ENCODE measurements around the gene AFAP1.

The AFAP1 gene

GRCh38 chr4:7894677-7895181, 44.9 kb downstream of the AFAP1 start:
- no peak for DNase-seq (ENCODE audit: low read depth in 2 of 2, low spot score in 1 of 2)

GRCh38 chr4:7894098-7894676, 45.5 kb downstream of the AFAP1 start:
- no peak for DNase-seq (ENCODE audit: low read depth in 2 of 2, low spot score in 1 of 2)

- no peak for DNase-seq (ENCODE audit: low read depth in 2 of 2, low spot score in 1 of 2)
Measured at GRCh38 chr4:7893539-7893938, 46.1 kb downstream of the AFAP1 start.

- DNase-seq (ENCODE audit: low read depth in 2 of 2, low spot score in 1 of 2): no peak
Measured at GRCh38 chr4:7892212-7893019, 47.2 kb downstream of the AFAP1 start.

- DNase-seq (ENCODE audit: low read depth in 2 of 2, low spot score in 1 of 2): no peak
Measured at GRCh38 chr4:7890635-7891393, 48.8 kb downstream of the AFAP1 start.

GRCh38 chr4:7887436-7887835, 52.2 kb downstream of the AFAP1 start:
- DNase-seq (ENCODE audit: low read depth in 2 of 2, low spot score in 1 of 2): no peak

- DNase-seq (ENCODE audit: low read depth in 2 of 2, low spot score in 1 of 2): no peak
Measured at GRCh38 chr4:7886007-7886973, 53.4 kb downstream of the AFAP1 start.

- DNase-seq (ENCODE audit: low read depth in 2 of 2, low spot score in 1 of 2): no peak
Measured at GRCh38 chr4:7885216-7886006, 54.2 kb downstream of the AFAP1 start.

- no peak for DNase-seq (ENCODE audit: low read depth in 2 of 2, low spot score in 1 of 2)
Measured at GRCh38 chr4:7880683-7881082, 59.0 kb downstream of the AFAP1 start.

GRCh38 chr4:7879127-7879526, 60.5 kb downstream of the AFAP1 start:
- DNase-seq (ENCODE audit: low read depth in 2 of 2, low spot score in 1 of 2): no peak

GRCh38 chr4:7878323-7878722, 61.3 kb downstream of the AFAP1 start:
- DNase-seq (ENCODE audit: low read depth in 2 of 2, low spot score in 1 of 2): no peak

- DNase-seq (ENCODE audit: low read depth in 2 of 2, low spot score in 1 of 2): no peak
Measured at GRCh38 chr4:7877176-7877575, 62.5 kb downstream of the AFAP1 start.

- DNase-seq (ENCODE audit: low read depth in 2 of 2, low spot score in 1 of 2): no peak
Measured at GRCh38 chr4:7876201-7876875, 63.3 kb downstream of the AFAP1 start.

- DNase-seq (ENCODE audit: low read depth in 2 of 2, low spot score in 1 of 2): no peak
Measured at GRCh38 chr4:7874838-7875237, 64.8 kb downstream of the AFAP1 start.

- DNase-seq (ENCODE audit: low read depth in 2 of 2, low spot score in 1 of 2): no peak
Measured at GRCh38 chr4:7873881-7874280, 65.8 kb downstream of the AFAP1 start.

GRCh38 chr4:7872264-7872771, 67.3 kb downstream of the AFAP1 start:
- DNase-seq (ENCODE audit: low read depth in 2 of 2, low spot score in 1 of 2): no peak

GRCh38 chr4:7871356-7871755, 68.3 kb downstream of the AFAP1 start:
- DNase-seq (ENCODE audit: low read depth in 2 of 2, low spot score in 1 of 2): no peak

- no peak for DNase-seq (ENCODE audit: low read depth in 2 of 2, low spot score in 1 of 2)
Measured at GRCh38 chr4:7868892-7869471, 70.7 kb downstream of the AFAP1 start.

GRCh38 chr4:7868436-7868775, 71.3 kb downstream of the AFAP1 start:
- DNase-seq (ENCODE audit: low read depth in 2 of 2, low spot score in 1 of 2): no peak

All from stimulated activated CD8-positive, alpha-beta memory T cell treated with anti-CD3 and anti-CD28 coated beads, Interleukin-4, amount 100 ng/mL, for 4 hours (primary cell).